Myocyte (in vitro differentiated cells): ENCODE results near the gene NID1. TPM values are rescaled to one million over a fixed set of nuclear protein-coding genes. Genes with fewer than 3 reads are reported as not detected.
"Not testable (repeated sequence)": the region's sequence is repeated elsewhere in the genome, so short reads cannot be mapped to it uniquely, and the experiment has no call there.

ENCODE experiments used
- DNase-seq: peaks from one replicate; pipeline ENCODE4 v3.0.0-alpha.2; 2012; ENCODE audit warnings: low read depth
- total RNA-seq: library from RNA; depleted of rRNA; stranded (reverse); fragments of >200 nt; gene quantifications from 2 replicates; pipeline ENCODE4 v1.2.3, GENCODE V29; 2014

Gene NID1
- total RNA-seq, 1 donor from 2014 or later, result 7.8 TPM

- DNase-seq, result no peak
Measured at GRCh38 chr1:236002025-236002390, 62.9 kb downstream of the NID1 start.

GRCh38 chr1:236000781-236001180, 64.1 kb downstream of the NID1 start:
- DNase-seq, result no peak

- no peak for DNase-seq
Measured at GRCh38 chr1:235999259-235999925, 65.5 kb downstream of the NID1 start.

GRCh38 chr1:235998812-235999211, 66.1 kb downstream of the NID1 start:
- peak; percentile 28 for DNase-seq

- no peak for DNase-seq
Measured at GRCh38 chr1:235997931-235998330, 67.0 kb downstream of the NID1 start.

- no peak for DNase-seq
Measured at GRCh38 chr1:235997049-235997448, 67.8 kb downstream of the NID1 start.

GRCh38 chr1:235996048-235996785, 68.7 kb downstream of the NID1 start:
- peak; percentile 70 for DNase-seq

GRCh38 chr1:235995511-235995910, 69.4 kb downstream of the NID1 start:
- DNase-seq, result no peak

GRCh38 chr1:235993652-235994051, 71.2 kb downstream of the NID1 start:
- no peak for DNase-seq

- DNase-seq, result no peak
Measured at GRCh38 chr1:235992868-235993267, 72.0 kb downstream of the NID1 start.

GRCh38 chr1:235992346-235992745, 72.5 kb downstream of the NID1 start:
- no peak for DNase-seq

- peak; percentile 70 for DNase-seq
Measured at GRCh38 chr1:235990330-235990795, 74.5 kb downstream of the NID1 start.

- DNase-seq, result no peak
Measured at GRCh38 chr1:235989105-235989504, 75.8 kb downstream of the NID1 start.

- no peak for DNase-seq
Measured at GRCh38 chr1:235986869-235987268, 78.0 kb downstream of the NID1 start.

- DNase-seq, result peak; percentile 21
Measured at GRCh38 chr1:235984041-235984825, 80.7 kb downstream of the NID1 start.

GRCh38 chr1:235980976-235981375, 83.9 kb downstream of the NID1 start:
- no peak for DNase-seq

GRCh38 chr1:235979716-235980333, 85.1 kb downstream of the NID1 start:
- DNase-seq, result no peak

- DNase-seq, result no peak
Measured at GRCh38 chr1:235979176-235979575, 85.7 kb downstream of the NID1 start.

GRCh38 chr1:235976490-235976889, 88.4 kb downstream of the NID1 start:
- no peak for DNase-seq

GRCh38 chr1:235974616-235975015, 90.3 kb downstream of the NID1 start:
- DNase-seq, result no peak

GRCh38 chr1:235972691-235973090, 92.2 kb downstream of the NID1 start:
- not testable (repeated sequence) for DNase-seq

GRCh38 chr1:235972311-235972689, 92.6 kb downstream of the NID1 start:
- peak; percentile 45 for DNase-seq
